DMS 273 treated with DMSO at 0.1 percent for 48 hours (cell line): ENCODE measurements around the gene ANKS1B.
A peak's percentile ranks its signal among the peaks of the same experiment; 100 is the strongest.

Experiments
- DNase-seq: peaks from one replicate; lab custom pipeline; 2025; lab: John Stamatoyannopoulos, UW

ANKS1B gene

GRCh38 chr12:99195474-99195873 is 789.3 kb downstream of the ANKS1B start:
- no peak for DNase-seq

GRCh38 chr12:99192489-99192888 is 792.2 kb downstream of the ANKS1B start:
- DNase-seq, result no peak

GRCh38 chr12:99176871-99177270 is 807.9 kb downstream of the ANKS1B start:
- no peak for DNase-seq

GRCh38 chr12:99170461-99170860 is 814.3 kb downstream of the ANKS1B start:
- no peak for DNase-seq

- DNase-seq, result no peak
Observed at GRCh38 chr12:99170037-99170436, 814.7 kb downstream of the ANKS1B start.

GRCh38 chr12:99157946-99158345 is 826.8 kb downstream of the ANKS1B start:
- DNase-seq, result no peak

GRCh38 chr12:99154983-99155336 is 829.8 kb downstream of the ANKS1B start:
- DNase-seq, result no peak

- DNase-seq, result no peak
Observed at GRCh38 chr12:99154216-99154982, 830.3 kb downstream of the ANKS1B start.

GRCh38 chr12:99153293-99153692 is 831.4 kb downstream of the ANKS1B start:
- no peak for DNase-seq

GRCh38 chr12:99152337-99152736 is 832.4 kb downstream of the ANKS1B start:
- no peak for DNase-seq

- no peak for DNase-seq
Observed at GRCh38 chr12:99151744-99152143, 833.0 kb downstream of the ANKS1B start.

GRCh38 chr12:99147130-99147529 is 837.6 kb downstream of the ANKS1B start:
- DNase-seq, result no peak

- no peak for DNase-seq
Observed at GRCh38 chr12:99146730-99147129, 838.0 kb downstream of the ANKS1B start.

GRCh38 chr12:99146185-99146584 is 838.6 kb downstream of the ANKS1B start:
- no peak for DNase-seq

GRCh38 chr12:99142651-99143050 is 842.1 kb downstream of the ANKS1B start:
- no peak for DNase-seq

GRCh38 chr12:99140017-99140720 is 844.6 kb downstream of the ANKS1B start:
- DNase-seq, result no peak

GRCh38 chr12:99138393-99138792 is 846.3 kb downstream of the ANKS1B start:
- DNase-seq, result no peak

- no peak for DNase-seq
Observed at GRCh38 chr12:99137124-99137855, 847.4 kb downstream of the ANKS1B start.

GRCh38 chr12:99136516-99136915 is 848.2 kb downstream of the ANKS1B start:
- no peak for DNase-seq

- no peak for DNase-seq
Observed at GRCh38 chr12:99135376-99135775, 849.4 kb downstream of the ANKS1B start.

- no peak for DNase-seq
Observed at GRCh38 chr12:99133401-99133800, 851.3 kb downstream of the ANKS1B start.

- peak; percentile 29 for DNase-seq
Observed at GRCh38 chr12:99131751-99132199, 853.0 kb downstream of the ANKS1B start.
